WTC11 (cell line): ENCODE data around the gene PROSER2. TPM values are rescaled to one million over a fixed set of nuclear protein-coding genes. Genes with fewer than 3 reads are reported as not detected.

Experiments used
- ATAC-seq: fragments of 200-7000 bp; cut with Tn5 transposase; 2 replicates; pipeline ENCODE4 v1.10.0; 2021; ENCODE audit warnings: mild to moderate bottlenecking, moderate library complexity
- CTCF ChIA-PET: fragments of 300-600 bp; sonication (Branson Sonifier 250); formaldehyde crosslinking; loops from one replicate; lab custom pipeline; 2021; ENCODE audit warnings: antibody characterized with exemption; lab: Charles Lee
- POLR2A ChIA-PET: fragments of 350-600 bp; sonication (Branson Sonifier 250); formaldehyde crosslinking; loops from one replicate; lab custom pipeline; 2021; ENCODE audit warnings: antibody characterized with exemption; lab: Charles Lee
- DNase-seq: peaks from one replicate; pipeline ENCODE4 v3.0.0; 2021; ENCODE audit warnings: low spot score
- H3K27ac Mint-ChIP-seq: 2 replicates; pipeline ENCODE4 v1.8.0; 2021; ENCODE audit warnings: mixed read lengths
- H3K27me3 Mint-ChIP-seq: 2 replicates; pipeline ENCODE4 v1.8.0; 2021; ENCODE audit warnings: low read depth, mild to moderate bottlenecking, moderate library complexity, mixed read lengths
- H3K36me3 Mint-ChIP-seq: 2 replicates; pipeline ENCODE4 v1.8.0; 2021; ENCODE audit warnings: mixed read lengths
- H3K4me1 Mint-ChIP-seq: 2 replicates; pipeline ENCODE4 v1.8.0; 2022; ENCODE audit warnings: mixed read lengths
- H3K4me3 Mint-ChIP-seq: 2 replicates; pipeline ENCODE4 v1.8.0; 2021; ENCODE audit warnings: mild to moderate bottlenecking, moderate library complexity, mixed read lengths
- H3K9me3 Mint-ChIP-seq: 2 replicates; pipeline ENCODE4 v1.8.0; 2021; ENCODE audit warnings: mixed read lengths
- CREB1 ChIP-seq: sonication (generic); formaldehyde crosslinking; IDR thresholded peaks from 2 replicates; pipeline ENCODE4 v1.8.0; 2023; ENCODE audit warnings: mild to moderate bottlenecking, missing genetic modification reagents
- FOXJ3 ChIP-seq: sonication (generic); formaldehyde crosslinking; IDR thresholded peaks from 2 replicates; pipeline ENCODE4 v1.9.0; 2021; ENCODE audit warnings: missing genetic modification reagents, mild to moderate bottlenecking, borderline replicate concordance
- FOXK1 ChIP-seq: sonication (generic); formaldehyde crosslinking; IDR thresholded peaks from 2 replicates; pipeline ENCODE4 v1.8.0; 2022; ENCODE audit warnings: mild to moderate bottlenecking, moderate library complexity, missing genetic modification reagents
- GABPB1 ChIP-seq: sonication (generic); formaldehyde crosslinking; IDR thresholded peaks from 2 replicates; pipeline ENCODE4 v1.8.1; 2023; ENCODE audit warnings: mild to moderate bottlenecking, missing genetic modification reagents
- JUN ChIP-seq: sonication (generic); formaldehyde crosslinking; IDR thresholded peaks from 2 replicates; pipeline ENCODE4 v1.8.0; 2023; ENCODE audit warnings: mild to moderate bottlenecking, missing genetic modification reagents
- NFYB ChIP-seq: sonication (generic); formaldehyde crosslinking; conservative IDR thresholded peaks from 2 replicates; pipeline ENCODE4 v1.8.0; 2022; ENCODE audit warnings: low read depth, missing genetic modification reagents
- NR1H2 ChIP-seq: sonication (generic); formaldehyde crosslinking; IDR thresholded peaks from 2 replicates; pipeline ENCODE4 v1.9.0; 2021; ENCODE audit warnings: mild to moderate bottlenecking, moderate library complexity, missing genetic modification reagents
- NR2C2 ChIP-seq: sonication (generic); formaldehyde crosslinking; IDR thresholded peaks from 2 replicates; pipeline ENCODE4 v1.8.0; 2022; ENCODE audit warnings: mild to moderate bottlenecking, missing genetic modification reagents
- SP1 ChIP-seq: sonication (generic); formaldehyde crosslinking; conservative IDR thresholded peaks from 2 replicates; pipeline ENCODE4 v1.8.1; 2022; ENCODE audit warnings: missing genetic modification reagents
- ZNF423 ChIP-seq: fragments of 250-450 bp; sonication (Bioruptor Pico); IDR thresholded peaks from 2 replicates; pipeline ENCODE4 v2.1.2; 2022; ENCODE audit warnings: mild to moderate bottlenecking, moderate library complexity
- total RNA-seq: library from RNA; stranded (reverse); gene quantifications from 3 replicates; pipeline ENCODE4 v1.2.3, GENCODE V29; 2021
- TF ChIP-seq, protein P1 (sequence below): sonication (generic); formaldehyde crosslinking; IDR thresholded peaks from 2 replicates; pipeline ENCODE4 v1.8.0; 2022; ENCODE audit warnings: mild to moderate bottlenecking, missing genetic modification reagents
- TF ChIP-seq, protein P2 (sequence below): sonication (generic); formaldehyde crosslinking; IDR thresholded peaks from 2 replicates; pipeline ENCODE4 v1.8.1; 2023; ENCODE audit warnings: mild to moderate bottlenecking, missing genetic modification reagents, borderline replicate concordance
- TF ChIP-seq, protein P3 (sequence below): fragments of 250-450 bp; sonication (Bioruptor Pico); IDR thresholded peaks from 2 replicates; pipeline ENCODE4 v1.9.0; 2021; ENCODE audit warnings: moderate library complexity, mild to moderate bottlenecking, inconsistent platforms, borderline replicate concordance
- TF ChIP-seq, protein P4 (sequence below): sonication (generic); formaldehyde crosslinking; conservative IDR thresholded peaks from 2 replicates; pipeline ENCODE4 v1.8.1; 2023; ENCODE audit warnings: mild to moderate bottlenecking, low read depth, missing genetic modification reagents, moderate library complexity
- TF ChIP-seq, protein P5 (sequence below): fragments of 250-450 bp; sonication (Bioruptor Pico); IDR thresholded peaks from 2 replicates; pipeline ENCODE4 v1.8.0; 2021; ENCODE audit warnings: mild to moderate bottlenecking
- TF ChIP-seq, protein P6 (sequence below): fragments of 250-450 bp; sonication (Bioruptor Pico); IDR thresholded peaks from 2 replicates; pipeline ENCODE4 v1.9.0; 2021; ENCODE audit warnings: mild to moderate bottlenecking, borderline replicate concordance
- TF ChIP-seq, protein P7 (sequence below): sonication (generic); formaldehyde crosslinking; IDR thresholded peaks from 2 replicates; pipeline ENCODE4 v1.8.0; 2022; ENCODE audit warnings: missing genetic modification reagents
- TF ChIP-seq, protein P8 (sequence below): sonication (generic); formaldehyde crosslinking; IDR thresholded peaks from 2 replicates; pipeline ENCODE4 v1.8.1; 2023; ENCODE audit warnings: mild to moderate bottlenecking, missing genetic modification reagents, moderate library complexity
- TF ChIP-seq, protein P9 (sequence below): sonication (generic); formaldehyde crosslinking; conservative IDR thresholded peaks from 2 replicates; pipeline ENCODE4 v1.8.1; 2022; ENCODE audit warnings: mild to moderate bottlenecking, missing genetic modification reagents

PROSER2 gene
- total RNA-seq, 1 experiment from 2014 or later, result 8.5 TPM

DNA sequence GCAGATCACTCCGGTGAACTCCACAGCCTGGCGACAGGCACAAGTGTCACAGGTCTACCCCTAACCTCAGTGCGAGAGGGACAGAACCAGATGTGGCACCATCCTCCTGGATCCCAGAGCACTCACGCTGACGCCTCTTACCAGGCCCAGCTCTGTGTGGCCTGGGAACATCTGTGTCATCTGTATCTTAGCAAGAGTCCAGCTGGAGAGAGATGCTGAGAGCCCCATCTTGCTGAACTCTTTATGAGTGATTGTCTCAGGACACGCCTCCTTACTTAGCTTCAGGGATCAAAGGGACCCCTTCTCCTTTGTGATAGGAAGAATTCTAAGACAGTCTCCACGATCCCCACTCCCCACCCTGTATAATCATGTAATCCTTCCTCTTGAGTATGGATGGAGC lies 10.0 kb upstream of the PROSER2 start:
- no peaks in the 10 kb centered on the region for H3K27me3 Mint-ChIP-seq
- CTCF ChIA-PET, result interaction anchor here (1.9 kb wide), 1 partner anchor 30 kb away, joined by 7 read pairs; no protein-coding TSS in a partner anchor
- no peak overlapping the region for H3K27ac Mint-ChIP-seq
- TF ChIP-seq, protein P1, sequence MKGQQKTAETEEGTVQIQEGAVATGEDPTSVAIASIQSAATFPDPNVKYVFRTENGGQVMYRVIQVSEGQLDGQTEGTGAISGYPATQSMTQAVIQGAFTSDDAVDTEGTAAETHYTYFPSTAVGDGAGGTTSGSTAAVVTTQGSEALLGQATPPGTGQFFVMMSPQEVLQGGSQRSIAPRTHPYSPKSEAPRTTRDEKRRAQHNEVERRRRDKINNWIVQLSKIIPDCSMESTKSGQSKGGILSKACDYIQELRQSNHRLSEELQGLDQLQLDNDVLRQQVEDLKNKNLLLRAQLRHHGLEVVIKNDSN (CRISPR knock-in tag), result no peak
- no peak for TF ChIP-seq GABPB1 (CRISPR knock-in tag)
- no peak for TF ChIP-seq FOXK1 (CRISPR knock-in tag)
- no peak for TF ChIP-seq NR2C2 (CRISPR knock-in tag)
- TF ChIP-seq, protein P2, sequence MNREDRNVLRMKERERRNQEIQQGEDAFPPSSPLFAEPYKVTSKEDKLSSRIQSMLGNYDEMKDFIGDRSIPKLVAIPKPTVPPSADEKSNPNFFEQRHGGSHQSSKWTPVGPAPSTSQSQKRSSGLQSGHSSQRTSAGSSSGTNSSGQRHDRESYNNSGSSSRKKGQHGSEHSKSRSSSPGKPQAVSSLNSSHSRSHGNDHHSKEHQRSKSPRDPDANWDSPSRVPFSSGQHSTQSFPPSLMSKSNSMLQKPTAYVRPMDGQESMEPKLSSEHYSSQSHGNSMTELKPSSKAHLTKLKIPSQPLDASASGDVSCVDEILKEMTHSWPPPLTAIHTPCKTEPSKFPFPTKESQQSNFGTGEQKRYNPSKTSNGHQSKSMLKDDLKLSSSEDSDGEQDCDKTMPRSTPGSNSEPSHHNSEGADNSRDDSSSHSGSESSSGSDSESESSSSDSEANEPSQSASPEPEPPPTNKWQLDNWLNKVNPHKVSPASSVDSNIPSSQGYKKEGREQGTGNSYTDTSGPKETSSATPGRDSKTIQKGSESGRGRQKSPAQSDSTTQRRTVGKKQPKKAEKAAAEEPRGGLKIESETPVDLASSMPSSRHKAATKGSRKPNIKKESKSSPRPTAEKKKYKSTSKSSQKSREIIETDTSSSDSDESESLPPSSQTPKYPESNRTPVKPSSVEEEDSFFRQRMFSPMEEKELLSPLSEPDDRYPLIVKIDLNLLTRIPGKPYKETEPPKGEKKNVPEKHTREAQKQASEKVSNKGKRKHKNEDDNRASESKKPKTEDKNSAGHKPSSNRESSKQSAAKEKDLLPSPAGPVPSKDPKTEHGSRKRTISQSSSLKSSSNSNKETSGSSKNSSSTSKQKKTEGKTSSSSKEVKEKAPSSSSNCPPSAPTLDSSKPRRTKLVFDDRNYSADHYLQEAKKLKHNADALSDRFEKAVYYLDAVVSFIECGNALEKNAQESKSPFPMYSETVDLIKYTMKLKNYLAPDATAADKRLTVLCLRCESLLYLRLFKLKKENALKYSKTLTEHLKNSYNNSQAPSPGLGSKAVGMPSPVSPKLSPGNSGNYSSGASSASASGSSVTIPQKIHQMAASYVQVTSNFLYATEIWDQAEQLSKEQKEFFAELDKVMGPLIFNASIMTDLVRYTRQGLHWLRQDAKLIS, result no peak
- TF ChIP-seq, protein P3, sequence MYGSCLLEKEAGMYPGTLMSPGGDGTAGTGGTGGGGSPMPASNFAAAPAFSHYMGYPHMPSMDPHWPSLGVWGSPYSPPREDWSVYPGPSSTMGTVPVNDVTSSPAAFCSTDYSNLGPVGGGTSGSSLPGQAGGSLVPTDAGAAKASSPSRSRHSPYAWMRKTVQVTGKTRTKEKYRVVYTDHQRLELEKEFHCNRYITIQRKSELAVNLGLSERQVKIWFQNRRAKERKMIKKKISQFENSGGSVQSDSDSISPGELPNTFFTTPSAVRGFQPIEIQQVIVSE (CRISPR knock-in tag), result no peak
- TF ChIP-seq NR1H2, result no peak
- TF ChIP-seq, protein P4, sequence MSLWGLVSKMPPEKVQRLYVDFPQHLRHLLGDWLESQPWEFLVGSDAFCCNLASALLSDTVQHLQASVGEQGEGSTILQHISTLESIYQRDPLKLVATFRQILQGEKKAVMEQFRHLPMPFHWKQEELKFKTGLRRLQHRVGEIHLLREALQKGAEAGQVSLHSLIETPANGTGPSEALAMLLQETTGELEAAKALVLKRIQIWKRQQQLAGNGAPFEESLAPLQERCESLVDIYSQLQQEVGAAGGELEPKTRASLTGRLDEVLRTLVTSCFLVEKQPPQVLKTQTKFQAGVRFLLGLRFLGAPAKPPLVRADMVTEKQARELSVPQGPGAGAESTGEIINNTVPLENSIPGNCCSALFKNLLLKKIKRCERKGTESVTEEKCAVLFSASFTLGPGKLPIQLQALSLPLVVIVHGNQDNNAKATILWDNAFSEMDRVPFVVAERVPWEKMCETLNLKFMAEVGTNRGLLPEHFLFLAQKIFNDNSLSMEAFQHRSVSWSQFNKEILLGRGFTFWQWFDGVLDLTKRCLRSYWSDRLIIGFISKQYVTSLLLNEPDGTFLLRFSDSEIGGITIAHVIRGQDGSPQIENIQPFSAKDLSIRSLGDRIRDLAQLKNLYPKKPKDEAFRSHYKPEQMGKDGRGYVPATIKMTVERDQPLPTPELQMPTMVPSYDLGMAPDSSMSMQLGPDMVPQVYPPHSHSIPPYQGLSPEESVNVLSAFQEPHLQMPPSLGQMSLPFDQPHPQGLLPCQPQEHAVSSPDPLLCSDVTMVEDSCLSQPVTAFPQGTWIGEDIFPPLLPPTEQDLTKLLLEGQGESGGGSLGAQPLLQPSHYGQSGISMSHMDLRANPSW (CRISPR knock-in tag), result no peak
- TF ChIP-seq ZNF423, result no peak
- TF ChIP-seq, protein P5, sequence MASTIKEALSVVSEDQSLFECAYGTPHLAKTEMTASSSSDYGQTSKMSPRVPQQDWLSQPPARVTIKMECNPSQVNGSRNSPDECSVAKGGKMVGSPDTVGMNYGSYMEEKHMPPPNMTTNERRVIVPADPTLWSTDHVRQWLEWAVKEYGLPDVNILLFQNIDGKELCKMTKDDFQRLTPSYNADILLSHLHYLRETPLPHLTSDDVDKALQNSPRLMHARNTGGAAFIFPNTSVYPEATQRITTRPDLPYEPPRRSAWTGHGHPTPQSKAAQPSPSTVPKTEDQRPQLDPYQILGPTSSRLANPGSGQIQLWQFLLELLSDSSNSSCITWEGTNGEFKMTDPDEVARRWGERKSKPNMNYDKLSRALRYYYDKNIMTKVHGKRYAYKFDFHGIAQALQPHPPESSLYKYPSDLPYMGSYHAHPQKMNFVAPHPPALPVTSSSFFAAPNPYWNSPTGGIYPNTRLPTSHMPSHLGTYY (CRISPR knock-in tag), result no peak
- TF ChIP-seq, protein P6, sequence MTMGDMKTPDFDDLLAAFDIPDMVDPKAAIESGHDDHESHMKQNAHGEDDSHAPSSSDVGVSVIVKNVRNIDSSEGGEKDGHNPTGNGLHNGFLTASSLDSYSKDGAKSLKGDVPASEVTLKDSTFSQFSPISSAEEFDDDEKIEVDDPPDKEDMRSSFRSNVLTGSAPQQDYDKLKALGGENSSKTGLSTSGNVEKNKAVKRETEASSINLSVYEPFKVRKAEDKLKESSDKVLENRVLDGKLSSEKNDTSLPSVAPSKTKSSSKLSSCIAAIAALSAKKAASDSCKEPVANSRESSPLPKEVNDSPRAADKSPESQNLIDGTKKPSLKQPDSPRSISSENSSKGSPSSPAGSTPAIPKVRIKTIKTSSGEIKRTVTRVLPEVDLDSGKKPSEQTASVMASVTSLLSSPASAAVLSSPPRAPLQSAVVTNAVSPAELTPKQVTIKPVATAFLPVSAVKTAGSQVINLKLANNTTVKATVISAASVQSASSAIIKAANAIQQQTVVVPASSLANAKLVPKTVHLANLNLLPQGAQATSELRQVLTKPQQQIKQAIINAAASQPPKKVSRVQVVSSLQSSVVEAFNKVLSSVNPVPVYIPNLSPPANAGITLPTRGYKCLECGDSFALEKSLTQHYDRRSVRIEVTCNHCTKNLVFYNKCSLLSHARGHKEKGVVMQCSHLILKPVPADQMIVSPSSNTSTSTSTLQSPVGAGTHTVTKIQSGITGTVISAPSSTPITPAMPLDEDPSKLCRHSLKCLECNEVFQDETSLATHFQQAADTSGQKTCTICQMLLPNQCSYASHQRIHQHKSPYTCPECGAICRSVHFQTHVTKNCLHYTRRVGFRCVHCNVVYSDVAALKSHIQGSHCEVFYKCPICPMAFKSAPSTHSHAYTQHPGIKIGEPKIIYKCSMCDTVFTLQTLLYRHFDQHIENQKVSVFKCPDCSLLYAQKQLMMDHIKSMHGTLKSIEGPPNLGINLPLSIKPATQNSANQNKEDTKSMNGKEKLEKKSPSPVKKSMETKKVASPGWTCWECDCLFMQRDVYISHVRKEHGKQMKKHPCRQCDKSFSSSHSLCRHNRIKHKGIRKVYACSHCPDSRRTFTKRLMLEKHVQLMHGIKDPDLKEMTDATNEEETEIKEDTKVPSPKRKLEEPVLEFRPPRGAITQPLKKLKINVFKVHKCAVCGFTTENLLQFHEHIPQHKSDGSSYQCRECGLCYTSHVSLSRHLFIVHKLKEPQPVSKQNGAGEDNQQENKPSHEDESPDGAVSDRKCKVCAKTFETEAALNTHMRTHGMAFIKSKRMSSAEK, result no peak
- TF ChIP-seq CREB1, result no peak
- TF ChIP-seq NFYB (CRISPR knock-in tag), result no peak
- TF ChIP-seq SP1 (CRISPR knock-in tag), result no peak
- TF ChIP-seq, protein P7, sequence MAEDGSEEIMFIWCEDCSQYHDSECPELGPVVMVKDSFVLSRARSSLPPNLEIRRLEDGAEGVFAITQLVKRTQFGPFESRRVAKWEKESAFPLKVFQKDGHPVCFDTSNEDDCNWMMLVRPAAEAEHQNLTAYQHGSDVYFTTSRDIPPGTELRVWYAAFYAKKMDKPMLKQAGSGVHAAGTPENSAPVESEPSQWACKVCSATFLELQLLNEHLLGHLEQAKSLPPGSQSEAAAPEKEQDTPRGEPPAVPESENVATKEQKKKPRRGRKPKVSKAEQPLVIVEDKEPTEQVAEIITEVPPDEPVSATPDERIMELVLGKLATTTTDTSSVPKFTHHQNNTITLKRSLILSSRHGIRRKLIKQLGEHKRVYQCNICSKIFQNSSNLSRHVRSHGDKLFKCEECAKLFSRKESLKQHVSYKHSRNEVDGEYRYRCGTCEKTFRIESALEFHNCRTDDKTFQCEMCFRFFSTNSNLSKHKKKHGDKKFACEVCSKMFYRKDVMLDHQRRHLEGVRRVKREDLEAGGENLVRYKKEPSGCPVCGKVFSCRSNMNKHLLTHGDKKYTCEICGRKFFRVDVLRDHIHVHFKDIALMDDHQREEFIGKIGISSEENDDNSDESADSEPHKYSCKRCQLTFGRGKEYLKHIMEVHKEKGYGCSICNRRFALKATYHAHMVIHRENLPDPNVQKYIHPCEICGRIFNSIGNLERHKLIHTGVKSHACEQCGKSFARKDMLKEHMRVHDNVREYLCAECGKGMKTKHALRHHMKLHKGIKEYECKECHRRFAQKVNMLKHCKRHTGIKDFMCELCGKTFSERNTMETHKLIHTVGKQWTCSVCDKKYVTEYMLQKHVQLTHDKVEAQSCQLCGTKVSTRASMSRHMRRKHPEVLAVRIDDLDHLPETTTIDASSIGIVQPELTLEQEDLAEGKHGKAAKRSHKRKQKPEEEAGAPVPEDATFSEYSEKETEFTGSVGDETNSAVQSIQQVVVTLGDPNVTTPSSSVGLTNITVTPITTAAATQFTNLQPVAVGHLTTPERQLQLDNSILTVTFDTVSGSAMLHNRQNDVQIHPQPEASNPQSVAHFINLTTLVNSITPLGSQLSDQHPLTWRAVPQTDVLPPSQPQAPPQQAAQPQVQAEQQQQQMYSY (CRISPR knock-in tag), result no peak
- no peak for TF ChIP-seq FOXJ3
- TF ChIP-seq, protein P8, sequence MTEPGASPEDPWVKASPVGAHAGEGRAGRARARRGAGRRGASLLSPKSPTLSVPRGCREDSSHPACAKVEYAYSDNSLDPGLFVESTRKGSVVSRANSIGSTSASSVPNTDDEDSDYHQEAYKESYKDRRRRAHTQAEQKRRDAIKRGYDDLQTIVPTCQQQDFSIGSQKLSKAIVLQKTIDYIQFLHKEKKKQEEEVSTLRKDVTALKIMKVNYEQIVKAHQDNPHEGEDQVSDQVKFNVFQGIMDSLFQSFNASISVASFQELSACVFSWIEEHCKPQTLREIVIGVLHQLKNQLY (CRISPR knock-in tag), result no peak
- TF ChIP-seq, protein P9, sequence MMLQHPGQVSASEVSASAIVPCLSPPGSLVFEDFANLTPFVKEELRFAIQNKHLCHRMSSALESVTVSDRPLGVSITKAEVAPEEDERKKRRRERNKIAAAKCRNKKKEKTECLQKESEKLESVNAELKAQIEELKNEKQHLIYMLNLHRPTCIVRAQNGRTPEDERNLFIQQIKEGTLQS (CRISPR knock-in tag), result no peak
- TF ChIP-seq JUN (CRISPR knock-in tag), result no peak
- TF ChIP-seq, all 79 proteins: peak for 0
- H3K4me1 Mint-ChIP-seq, result peaks cover 15% of the 10 kb centered on the region
- DNase-seq (no peak), ATAC-seq (no peak)
- no peaks in the 10 kb centered on the region for H3K9me3 Mint-ChIP-seq
- H3K36me3 Mint-ChIP-seq, result no peaks in the 10 kb centered on the region
- POLR2A ChIA-PET, result interaction anchor here (0.5 kb wide), 1 partner anchor 443 kb away, joined by 4 read pairs; no protein-coding TSS in a partner anchor
- no peak overlapping the region for H3K4me3 Mint-ChIP-seq
